ENCODE results near the gene NRARP.

GRCh38 chr9:137272241-137273094 lies 29.6 kb downstream of the NRARP start:
- TF ChIP-seq CTCF (IDR thresholded peaks at IDR 0.05): no peak
- no peak for TF ChIP-seq REST (IDR thresholded peaks at IDR 0.05; ENCODE audit: insufficient read depth in 1 of 2, low read depth in 2 of 2, low read length in 1 of 2)
- TF ChIP-seq TCF7L2 (IDR thresholded peaks at IDR 0.05; ENCODE audit: low read depth, low read length): no peak
- TF ChIP-seq POLR2AphosphoS5 (IDR thresholded peaks at IDR 0.05; ENCODE audit: low read depth, low read length): no peak
